ENCODE measurements around the gene IL20RA. TPM values are rescaled to one million over a fixed set of nuclear protein-coding genes. Genes with fewer than 3 reads are reported as not detected.

Gene IL20RA
- total RNA-seq, 1 donor from 2014 or later = 13.3 TPM

DNA sequence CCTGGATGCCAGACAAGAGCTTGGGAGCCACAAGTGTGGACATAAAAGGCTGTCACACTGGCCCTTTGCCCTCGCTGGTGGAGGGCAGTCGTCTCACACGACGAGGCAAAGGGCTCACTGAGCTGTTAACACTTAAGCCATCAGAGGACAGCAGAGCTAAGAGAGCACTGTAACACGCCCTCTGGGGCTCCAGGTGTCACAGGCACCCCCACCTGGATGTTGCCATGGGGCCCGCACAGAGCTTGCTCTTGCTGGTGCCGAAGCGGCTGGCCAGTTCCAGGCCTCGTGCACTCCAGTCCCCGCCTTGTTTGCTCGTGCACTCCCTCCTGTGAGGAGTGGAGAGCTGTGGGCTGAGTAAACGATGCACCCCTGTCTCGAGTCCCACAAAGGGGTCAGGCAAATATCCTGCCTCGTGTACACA, 85.3 kb downstream of the IL20RA start:
- peaks cover 8% of the 10 kb centered on the region for H3K27me3 ChIP-seq
- intact Hi-C loops (cut with DNase I) = no loop called here
- DNase-seq (peak; percentile 68), ATAC-seq (peak; percentile 84)
- TF ChIP-seq, protein P1, sequence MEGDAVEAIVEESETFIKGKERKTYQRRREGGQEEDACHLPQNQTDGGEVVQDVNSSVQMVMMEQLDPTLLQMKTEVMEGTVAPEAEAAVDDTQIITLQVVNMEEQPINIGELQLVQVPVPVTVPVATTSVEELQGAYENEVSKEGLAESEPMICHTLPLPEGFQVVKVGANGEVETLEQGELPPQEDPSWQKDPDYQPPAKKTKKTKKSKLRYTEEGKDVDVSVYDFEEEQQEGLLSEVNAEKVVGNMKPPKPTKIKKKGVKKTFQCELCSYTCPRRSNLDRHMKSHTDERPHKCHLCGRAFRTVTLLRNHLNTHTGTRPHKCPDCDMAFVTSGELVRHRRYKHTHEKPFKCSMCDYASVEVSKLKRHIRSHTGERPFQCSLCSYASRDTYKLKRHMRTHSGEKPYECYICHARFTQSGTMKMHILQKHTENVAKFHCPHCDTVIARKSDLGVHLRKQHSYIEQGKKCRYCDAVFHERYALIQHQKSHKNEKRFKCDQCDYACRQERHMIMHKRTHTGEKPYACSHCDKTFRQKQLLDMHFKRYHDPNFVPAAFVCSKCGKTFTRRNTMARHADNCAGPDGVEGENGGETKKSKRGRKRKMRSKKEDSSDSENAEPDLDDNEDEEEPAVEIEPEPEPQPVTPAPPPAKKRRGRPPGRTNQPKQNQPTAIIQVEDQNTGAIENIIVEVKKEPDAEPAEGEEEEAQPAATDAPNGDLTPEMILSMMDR (IDR thresholded peaks at IDR 0.05) = no peak
- H3K4me3 ChIP-seq = no peak overlapping the region
- H3K36me3 ChIP-seq = no peaks in the 10 kb centered on the region
- H3K27ac ChIP-seq = no peak overlapping the region
- H3K9me3 ChIP-seq = no peaks in the 10 kb centered on the region
- H3K4me1 ChIP-seq = no peaks in the 10 kb centered on the region

DNA sequence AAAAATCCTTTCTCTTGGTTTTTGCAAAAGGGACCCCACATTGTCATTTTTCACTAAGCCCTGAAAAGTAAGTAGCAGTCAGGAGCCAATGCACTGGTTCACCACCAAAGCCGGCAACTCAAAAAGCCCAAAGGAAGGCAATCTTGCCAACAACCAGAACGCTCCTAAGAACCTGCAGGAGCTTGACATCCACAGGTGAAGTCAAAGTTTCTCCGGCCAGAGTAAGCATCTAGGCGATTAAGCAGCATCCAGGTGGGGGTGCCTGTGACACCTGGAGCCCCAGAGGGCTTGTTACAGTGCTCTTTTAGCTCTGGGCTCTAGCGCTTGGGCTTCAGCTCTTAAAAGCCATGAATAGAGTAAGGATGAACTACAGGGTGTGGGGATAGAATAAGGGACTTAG, 86.6 kb downstream of the IL20RA start:
- TF ChIP-seq, protein P1 (IDR thresholded peaks at IDR 0.05) = no peak
- no peaks in the 10 kb centered on the region for H3K9me3 ChIP-seq
- ATAC-seq = no peak
- no peaks in the 10 kb centered on the region for H3K4me1 ChIP-seq
- H3K27me3 ChIP-seq = peaks cover 8% of the 10 kb centered on the region
- no peak overlapping the region for H3K4me3 ChIP-seq
- DNase-seq = no peak
- H3K27ac ChIP-seq = no peak overlapping the region
- no peaks in the 10 kb centered on the region for H3K36me3 ChIP-seq
- intact Hi-C loops (cut with DNase I) = no loop called here

DNA sequence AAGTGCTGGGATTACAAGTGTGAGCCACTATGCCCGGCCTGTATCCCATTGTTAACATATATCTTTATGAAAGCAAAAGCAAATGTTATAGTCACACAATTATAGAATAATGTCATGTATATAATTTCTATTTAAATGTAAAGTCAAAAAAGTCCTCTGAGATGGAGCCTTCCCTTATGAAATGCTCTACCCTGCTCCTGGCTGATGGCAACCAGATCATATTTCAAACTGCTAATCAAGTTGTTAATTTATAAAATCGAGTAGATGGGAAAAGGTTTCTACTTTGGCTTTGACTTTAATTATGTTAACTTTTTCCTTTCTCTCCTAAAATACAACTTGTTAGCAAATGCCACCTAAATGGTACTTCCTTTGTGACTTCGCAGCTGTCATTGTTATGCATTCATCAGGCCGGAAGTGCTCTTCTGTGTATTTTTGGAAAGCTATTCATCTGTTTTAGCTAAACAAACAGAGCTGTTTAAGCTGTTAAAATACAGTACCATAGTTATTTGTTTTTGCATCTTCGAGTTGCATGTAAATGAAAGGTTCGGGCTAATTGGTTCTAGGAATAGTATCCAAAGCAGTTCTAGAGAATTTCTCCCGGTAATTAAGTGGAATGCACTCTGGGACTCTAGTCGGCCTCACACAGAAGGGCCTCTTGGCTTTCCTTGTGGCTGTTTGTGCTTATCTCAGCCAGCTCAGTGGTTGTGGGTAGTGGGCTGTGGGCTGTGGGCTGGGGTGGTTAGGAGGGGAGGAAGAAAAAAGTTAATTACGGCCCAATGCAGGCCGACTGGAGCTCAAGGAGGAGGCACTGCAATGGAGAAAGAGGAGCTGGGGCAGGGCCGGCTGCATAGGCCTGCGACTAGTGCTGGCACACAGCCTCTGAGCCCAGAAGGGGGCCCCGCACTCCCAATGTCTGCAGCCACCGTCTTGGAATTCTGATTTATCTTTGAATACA, 87.9 kb downstream of the IL20RA start:
- no peaks in the 10 kb centered on the region for H3K36me3 ChIP-seq
- DNase-seq (no peak), ATAC-seq (no peak)

DNA sequence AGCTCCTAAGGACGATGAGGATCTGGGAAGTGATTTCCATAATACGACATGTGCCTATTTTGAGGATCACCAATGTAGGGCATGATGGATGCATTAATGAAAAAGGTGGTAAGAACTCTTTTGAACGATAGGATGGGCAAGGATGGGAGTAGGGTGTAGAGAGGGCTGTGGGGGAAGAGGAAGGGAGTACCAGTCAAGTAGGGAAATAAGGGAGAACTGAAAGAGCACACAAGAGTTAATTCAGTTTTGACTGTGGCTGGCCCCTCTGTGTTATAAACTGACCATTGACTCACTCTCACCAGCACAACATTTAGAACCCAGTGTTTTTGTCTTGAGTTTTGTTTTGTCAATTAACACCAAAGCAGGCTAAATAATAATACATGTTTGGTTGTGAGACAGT, 89.6 kb downstream of the IL20RA start:
- DNase-seq (no peak), ATAC-seq (no peak)
- TF ChIP-seq, protein P1 (IDR thresholded peaks at IDR 0.05) = no peak
- H3K9me3 ChIP-seq = no peaks in the 10 kb centered on the region
- no peaks in the 10 kb centered on the region for H3K36me3 ChIP-seq
- no peaks in the 10 kb centered on the region for H3K4me1 ChIP-seq
- H3K4me3 ChIP-seq = no peak overlapping the region
- intact Hi-C loops (cut with DNase I) = no loop called here
- H3K27ac ChIP-seq = no peak overlapping the region
- H3K27me3 ChIP-seq = peaks cover 8% of the 10 kb centered on the region

More for the DNA sequence above, 87.9 kb downstream of the IL20RA start:
- H3K27ac ChIP-seq = no peak overlapping the region
- no peak overlapping the region for H3K4me3 ChIP-seq
- intact Hi-C loops (cut with DNase I) = no loop called here
- TF ChIP-seq, protein P1 (IDR thresholded peaks at IDR 0.05) = no peak
- no peaks in the 10 kb centered on the region for H3K4me1 ChIP-seq
- H3K27me3 ChIP-seq = peaks cover 8% of the 10 kb centered on the region
- H3K9me3 ChIP-seq = no peaks in the 10 kb centered on the region

DNA sequence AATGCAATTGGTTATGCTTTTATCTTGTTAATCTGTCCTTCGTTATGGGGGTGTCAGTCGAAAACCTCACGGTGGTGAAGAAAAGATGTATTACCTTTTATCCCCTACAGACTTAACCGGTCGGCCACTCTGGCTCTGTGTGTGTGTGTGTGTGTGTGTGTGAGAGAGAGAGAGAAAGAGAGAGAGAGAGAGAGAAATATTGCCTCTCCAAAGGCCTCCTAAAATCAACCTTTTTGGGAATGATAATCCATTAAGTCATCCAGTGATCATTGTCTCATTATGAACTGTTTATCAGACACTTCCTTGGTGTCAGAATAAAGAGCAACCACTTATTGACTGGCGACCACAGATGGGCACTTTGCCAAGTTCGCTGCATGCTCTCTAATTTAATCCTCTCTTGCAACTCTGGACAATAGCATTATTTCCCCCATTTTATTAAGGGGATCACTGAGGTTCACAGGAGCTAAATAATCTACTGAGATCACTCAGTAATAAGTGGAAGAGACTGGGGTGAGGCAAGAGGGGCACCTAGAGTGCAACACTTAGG, 92.0 kb downstream of the IL20RA start:
- ATAC-seq = no peak
- H3K27ac ChIP-seq = no peak overlapping the region
- intact Hi-C loops (cut with DNase I) = no loop called here
- H3K36me3 ChIP-seq = no peaks in the 10 kb centered on the region
- no peak overlapping the region for H3K4me3 ChIP-seq
- no peaks in the 10 kb centered on the region for H3K4me1 ChIP-seq
- TF ChIP-seq, protein P1 (IDR thresholded peaks at IDR 0.05) = no peak
- no peaks in the 10 kb centered on the region for H3K27me3 ChIP-seq
- no peak for DNase-seq
- H3K9me3 ChIP-seq = no peaks in the 10 kb centered on the region
